ENCODE results near the gene GAS2. TPM values are rescaled to one million over a fixed set of nuclear protein-coding genes. Genes with fewer than 3 reads are reported as not detected.

Gene GAS2
- 27.0 TPM for total RNA-seq

DNA sequence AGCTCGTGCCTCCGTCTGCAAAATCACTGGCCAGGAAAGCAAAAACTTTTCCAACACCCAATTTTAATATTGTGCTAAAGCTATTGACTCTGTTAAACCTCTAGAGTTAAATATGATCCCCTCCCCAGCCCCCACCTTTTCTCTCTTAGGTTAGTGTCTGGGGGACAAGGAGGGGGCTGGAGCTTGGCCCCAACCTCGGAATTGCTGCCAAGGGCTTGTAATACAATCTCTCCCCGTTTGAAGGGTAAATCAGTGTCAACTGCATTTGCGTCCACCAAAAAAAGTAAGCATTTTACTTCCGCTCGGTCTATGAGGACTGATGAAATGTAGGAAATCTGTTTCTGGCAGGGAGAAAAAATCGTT lies at the start of gene GAS2:
Gene GAS2 (plus strand): TSS at position 287 of the 363 bp plus-strand sequence. CDS start 8,259 bp downstream, outside the sequence.
- Histone ChIP-seq H3K9me3 (no peaks in the 10 kb centered on the region), H3K36me3 (no peaks in the 10 kb centered on the region), H3K27me3 (no peaks in the 10 kb centered on the region), H3K27ac (no peak within 1 kb of the TSS), H3K4me1 (peaks cover 0 to 3% of the 10 kb centered on the region in 2 donors), H3K4me3 (peak within 1 kb of the TSS; percentile 39 to 61)
- no peak for DNase-seq (ENCODE audit: low spot score in 2 of 2)
- intact Hi-C loops (cut with DNase I): no loop called here
- TF ChIP-seq, protein P1, sequence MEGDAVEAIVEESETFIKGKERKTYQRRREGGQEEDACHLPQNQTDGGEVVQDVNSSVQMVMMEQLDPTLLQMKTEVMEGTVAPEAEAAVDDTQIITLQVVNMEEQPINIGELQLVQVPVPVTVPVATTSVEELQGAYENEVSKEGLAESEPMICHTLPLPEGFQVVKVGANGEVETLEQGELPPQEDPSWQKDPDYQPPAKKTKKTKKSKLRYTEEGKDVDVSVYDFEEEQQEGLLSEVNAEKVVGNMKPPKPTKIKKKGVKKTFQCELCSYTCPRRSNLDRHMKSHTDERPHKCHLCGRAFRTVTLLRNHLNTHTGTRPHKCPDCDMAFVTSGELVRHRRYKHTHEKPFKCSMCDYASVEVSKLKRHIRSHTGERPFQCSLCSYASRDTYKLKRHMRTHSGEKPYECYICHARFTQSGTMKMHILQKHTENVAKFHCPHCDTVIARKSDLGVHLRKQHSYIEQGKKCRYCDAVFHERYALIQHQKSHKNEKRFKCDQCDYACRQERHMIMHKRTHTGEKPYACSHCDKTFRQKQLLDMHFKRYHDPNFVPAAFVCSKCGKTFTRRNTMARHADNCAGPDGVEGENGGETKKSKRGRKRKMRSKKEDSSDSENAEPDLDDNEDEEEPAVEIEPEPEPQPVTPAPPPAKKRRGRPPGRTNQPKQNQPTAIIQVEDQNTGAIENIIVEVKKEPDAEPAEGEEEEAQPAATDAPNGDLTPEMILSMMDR (IDR thresholded peaks at IDR 0.05): no peak

DNA sequence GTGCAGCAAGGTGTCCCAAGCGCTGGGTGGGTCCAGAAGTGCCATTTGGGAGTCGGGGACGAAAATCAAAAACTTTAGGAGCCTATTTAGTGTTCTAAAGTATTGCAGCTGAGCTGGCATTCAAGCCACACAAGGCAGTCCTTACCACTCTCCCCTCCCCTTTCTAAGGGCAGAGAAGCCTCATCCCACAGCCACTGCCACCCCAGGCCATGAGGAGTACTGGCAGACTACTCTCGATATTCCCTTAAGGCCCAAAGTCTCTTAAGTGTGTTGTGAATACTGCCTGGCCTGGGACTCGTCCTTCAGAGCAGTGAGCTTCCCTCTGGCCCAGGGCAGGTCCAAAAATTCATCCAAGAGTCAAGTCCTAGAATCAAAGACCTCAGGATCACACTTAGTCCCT lies 48.5 kb upstream of the GAS2 start:
- TF ChIP-seq, protein P1 (IDR thresholded peaks at IDR 0.05): no peak
- Histone ChIP-seq H3K27ac (no peak overlapping the region), H3K4me3 (no peak overlapping the region), H3K4me1 (no peaks in the 10 kb centered on the region), H3K27me3 (no peaks in the 10 kb centered on the region), H3K9me3 (no peaks in the 10 kb centered on the region), H3K36me3 (no peaks in the 10 kb centered on the region)
- intact Hi-C loops (cut with DNase I): no loop called here
- DNase-seq (ENCODE audit: low spot score in 2 of 2): no peak

- TF ChIP-seq, protein P1 (IDR thresholded peaks at IDR 0.05): peak in 1 of 3 experiments; percentile 35
- Histone ChIP-seq H3K27me3 (no peaks in the 10 kb centered on the region), H3K36me3 (no peaks in the 10 kb centered on the region), H3K27ac (peak overlapping the region; percentile 80 to 85), H3K4me1 (peaks cover 3 to 8% of the 10 kb centered on the region in 2 donors), H3K9me3 (no peaks in the 10 kb centered on the region), H3K4me3 (peak overlapping the region; percentile 94 to 95)
- intact Hi-C loops (cut with DNase I): loop anchor here (5.0 kb wide), 1 partner anchor 202 kb away; the partner anchor contains the start of gene SVIP
- peak in 1 of 2 donors; percentile 77 for DNase-seq (ENCODE audit: low spot score in 2 of 2)
These were observed 41.5 kb upstream of the GAS2 start for GRCh38 chr11:22624742-22625447.

DNA sequence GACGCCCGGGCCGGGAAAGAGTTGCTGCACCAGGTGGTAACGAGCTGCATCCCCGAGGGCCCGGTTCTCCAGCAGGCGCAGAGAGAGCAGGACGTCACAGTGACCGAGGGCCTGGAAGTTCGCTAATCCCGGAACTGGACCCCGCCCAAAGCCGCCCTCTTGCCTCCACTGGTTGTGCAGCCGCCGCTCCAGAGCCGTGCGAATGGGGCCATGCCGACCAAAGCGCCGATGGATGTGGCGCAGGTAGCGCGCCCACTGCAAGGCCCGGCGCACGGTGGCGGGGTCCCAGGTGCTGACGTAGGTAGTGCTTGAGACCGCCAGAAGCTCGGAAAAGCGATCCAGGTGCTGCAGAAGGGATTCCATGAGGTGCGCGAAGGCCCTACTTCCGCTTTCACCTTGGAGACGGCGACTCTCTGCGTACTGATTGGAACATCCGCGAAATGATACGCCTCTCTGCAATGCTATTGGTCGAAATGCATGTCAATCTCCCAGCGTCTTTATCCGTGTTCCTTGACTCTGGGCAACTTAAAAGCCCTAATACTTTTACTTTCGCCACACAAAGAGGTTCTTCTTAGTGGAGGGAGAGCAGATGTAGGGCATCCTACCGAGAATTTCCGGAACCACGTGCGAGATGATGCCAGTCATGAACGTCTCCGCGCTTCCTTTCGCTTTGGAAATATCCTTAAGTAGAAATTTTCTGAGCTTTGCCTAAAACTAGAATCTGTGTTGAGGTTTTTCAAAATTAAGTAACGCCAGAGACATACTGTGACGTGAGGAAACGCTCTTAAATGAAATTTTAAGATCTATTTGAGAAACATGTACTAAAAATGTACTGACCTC lies 40.7 kb upstream of the GAS2 start, which contains the start of gene FANCF:
Gene FANCF (minus strand): TSS at position 376 of the 840 bp plus-strand sequence. CDS start 13 bp downstream, at position 363.
- H3K27ac ChIP-seq: peak within 1 kb of the TSS; percentile 80 to 85
- peaks cover 3 to 8% of the 10 kb centered on the region in 2 donors for H3K4me1 ChIP-seq
- TF ChIP-seq, protein P1 (IDR thresholded peaks at IDR 0.05): no peak
- no peaks in the 10 kb centered on the region for H3K36me3 ChIP-seq
- intact Hi-C loops (cut with DNase I): loop anchor here (5.0 kb wide), 1 partner anchor 202 kb away; the partner anchor contains the start of gene SVIP
- H3K4me3 ChIP-seq: peak within 1 kb of the TSS; percentile 94 to 95
- no peaks in the 10 kb centered on the region for H3K9me3 ChIP-seq
- DNase-seq (ENCODE audit: low spot score in 2 of 2): peak; percentile 83 to 97
- H3K27me3 ChIP-seq: no peaks in the 10 kb centered on the region

DNA sequence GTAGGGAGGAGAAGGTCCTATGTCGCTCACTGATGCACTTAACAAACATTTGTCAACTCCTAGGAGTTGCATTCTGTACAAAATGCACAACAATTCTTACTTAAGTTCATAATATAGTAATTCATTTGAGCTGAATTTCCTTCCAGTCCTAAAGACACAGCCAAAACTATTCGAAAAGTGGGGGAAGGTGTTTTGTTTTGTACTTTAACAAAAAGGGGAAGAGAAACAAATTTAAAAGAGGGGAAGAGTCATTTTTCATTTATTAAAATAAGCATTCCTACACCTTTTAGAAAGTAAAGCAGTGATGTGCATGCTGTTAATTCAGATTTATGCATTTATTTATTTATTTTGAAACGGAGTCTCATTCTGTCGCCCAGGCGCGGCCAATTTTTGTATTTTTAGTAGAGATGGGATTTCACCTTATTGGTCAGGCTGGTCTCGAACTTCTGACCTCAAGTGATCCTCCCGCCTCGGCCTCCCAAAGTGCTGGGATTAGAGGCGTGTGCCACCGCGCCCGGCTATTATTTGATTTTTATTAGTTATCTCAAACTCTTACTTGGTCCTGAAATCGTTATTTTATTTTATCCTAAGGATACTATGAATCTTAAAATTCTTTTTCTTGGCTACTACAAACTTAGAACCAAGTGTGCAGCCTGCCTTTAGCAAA lies 39.7 kb upstream of the GAS2 start:
- H3K27me3 ChIP-seq: no peaks in the 10 kb centered on the region
- H3K9me3 ChIP-seq: no peaks in the 10 kb centered on the region
- TF ChIP-seq, protein P1 (IDR thresholded peaks at IDR 0.05): no peak
- no peaks in the 10 kb centered on the region for H3K36me3 ChIP-seq
- DNase-seq (ENCODE audit: low spot score in 2 of 2): no peak
- intact Hi-C loops (cut with DNase I): loop anchor here (5.0 kb wide), 1 partner anchor 201 kb away; the partner anchor contains the start of gene SVIP
- peak overlapping the region in 1 of 2 donors; percentile 80 for H3K27ac ChIP-seq
- peaks cover 3 to 8% of the 10 kb centered on the region in 2 donors for H3K4me1 ChIP-seq
- H3K4me3 ChIP-seq: peak overlapping the region; percentile 94 to 95
